Heart right ventricle (tissue), 16 donors: ENCODE measurements around the gene CAPN5. TPM values are rescaled to one million over a fixed set of nuclear protein-coding genes. Genes with fewer than 3 reads are reported as not detected.
"Not testable (repeated sequence)": the region's sequence is repeated elsewhere in the genome, so short reads cannot be mapped to it uniquely, and the experiment has no call there.

Experiments used
- ATAC-seq, 8 donors: fragments of 200-7000 bp; cut with Tn5 transposase; one replicate each; pipeline ENCODE4 v1.9.1; 2020; ENCODE audit warnings: mild to moderate bottlenecking in 8 of 8, moderate library complexity in 8 of 8, moderate number of reproducible peaks in 1 of 8
- DNase-seq, 2 donors: peaks; one replicate each; pipeline ENCODE4 v3.0.0-alpha.2; 2020
- H3K27ac ChIP-seq, 10 donors: fragments of 200-600 bp; sonication (generic) in 2 of 10; one replicate each; pipeline versions ENCODE4 v1.5.0 to v1.8.0; 2020 to 2022; ENCODE audit warnings: mild to moderate bottlenecking in 3 of 10
- H3K27me3 ChIP-seq, 7 donors: fragments of 200-600 bp; one replicate each; pipeline ENCODE4 v1.8.0; 2021 to 2022; ENCODE audit warnings: mild to moderate bottlenecking in 2 of 7
- H3K36me3 ChIP-seq, 9 donors: fragments of 200-600 bp; sonication (generic) in 1 of 9; one replicate each; pipeline versions ENCODE4 v1.5.0 to v1.8.0; 2020 to 2022; ENCODE audit warnings: mild to moderate bottlenecking in 2 of 9
- H3K4me1 ChIP-seq, 9 donors: fragments of 200-600 bp; sonication (generic) in 1 of 9; one replicate each; pipeline versions ENCODE4 v1.5.0 to v1.8.0; 2020 to 2022; ENCODE audit warnings: mild to moderate bottlenecking in 4 of 9
- H3K4me3 ChIP-seq, 10 donors: fragments of 200-600 bp; sonication (generic) in 2 of 10; one replicate each; pipeline versions ENCODE4 v1.5.0 to v1.8.0; 2020 to 2022; ENCODE audit warnings: mild to moderate bottlenecking in 7 of 10, moderate library complexity in 2 of 10
- H3K9me3 ChIP-seq, 11 donors: fragments of 200-600 bp in 10 of 11; sonication (generic) in 2 of 11; one replicate each; pipeline versions ENCODE4 v1.5.0 to v1.8.0; 2013 to 2022; ENCODE audit warnings: mild to moderate bottlenecking in 2 of 11, control low read depth in 1 of 11, moderate library complexity in 1 of 11
- WGBS, 2 donors: extraction: QIAGEN DNeasy Blood & Tissue Kit; methylation state at CpG; one replicate each; pipeline ENCODE4 v1.1.7; 2013; ENCODE audit warnings: inconsistent platforms in 1 of 2; 5-methylcytosine and 5-hydroxymethylcytosine counted together
- intact Hi-C, 10 donors: fragments of 100-400 bp; cut with DNase I; formaldehyde crosslinking; loops; one replicate each; pipeline versions ENCODE4 v1.11.1 to v1.14.2; 2022
- long read RNA-seq, 3 donors: library from polyadenylated mRNA; unstranded; transcript quantifications; one replicate each; pipeline ENCODE4 v2.0.0, GENCODE V29; 2020 to 2021
- polyA plus RNA-seq, 2 donors: library from polyadenylated mRNA; stranded (reverse); fragments of 200-250 nt; gene quantifications; one replicate each; pipeline ENCODE4 v1.2.3, GENCODE V29; 2013
- total RNA-seq, 10 donors: library from RNA; stranded (reverse); fragmentation: NEBNext Ultra II Directional in 3 of 10; extraction: Animal tissue kit (Norgen Biotek cat#: 25700) in 3 of 10; gene quantifications; one replicate each; pipeline versions ENCODE4 v1.2.1 to v1.2.4, GENCODE V29; 2021 to 2023
- TF ChIP-seq, protein P1 (sequence below), 9 donors: fragments of 200-600 bp; sonication (generic) in 2 of 9; IDR thresholded peaks; one replicate each; pipeline versions ENCODE4 v1.5.0 to v1.8.0; 2021 to 2022; ENCODE audit warnings: antibody characterized with exemption in 9 of 9, mild to moderate bottlenecking in 5 of 9, moderate library complexity in 1 of 9
- donor health status: Arrhythmogenic right ventricular cardiomyopathy.
- donor health status: ischemic (EF 13 %, LVEDD 7.1; RV severe dilation, severe dysfunction).
- donor health status: healthy with polysubstance abuse.
- donor health status: DM: no; HTN: yes; CAD: no.
- donor health status: DM: no; HTN: no; CAD: no.
- donor health status: ischemic (EF 25% LVEDD 6.9; RV normal size, moderate dysfunction).
- donor health status: ischemic (EF 25% LVEDD 5.7; RV mildly dilated, moderate dysfunction).
- donor health status: healthy.
- donor health status: DM: yes; HTN: yes; CAD: no.
- donor health status: Ischemic cardiomyopathy.
- donor health status: ischemic (EF 35%, LVEDD 5.7; RV mildly dilated, moderate dysfunction).
- donor health status: nonischemic (EF 11% LVEDD 7.7; RV severe dilation, severe dysfunction).
- donor health status: DM: yes; HTN: yes; CAD: no.
- donor health status: PGD.
- donor health status: ischemic (EF 29% LVEDD 5.4; RV normal size, mild dysfunction).
- donor health status: nonischemic (EF 23%, LVEDD 6.1; RV moderate dilation, normal function).

The CAPN5 gene
- total RNA-seq (1 to 10 TPM; 1.8 to 3.6 (median 2.7) TPM), polyA plus RNA-seq (1 to 10 TPM; 2.0 to 2.5 TPM)
- long read RNA-seq, donor 1, partial matches to known transcripts: 0 of 1 reads
- long read RNA-seq, donor 1, other reads (novel, unspliced or antisense): 1 of 1 reads
- long read RNA-seq, donor 2: 0 reads
- long read RNA-seq, donor 3, full-length matches to known transcripts: 1 of 4 reads
- long read RNA-seq, donor 3, partial matches to known transcripts: 1 of 4 reads
- long read RNA-seq, donor 3, other reads (novel, unspliced or antisense): 2 of 4 reads

DNA sequence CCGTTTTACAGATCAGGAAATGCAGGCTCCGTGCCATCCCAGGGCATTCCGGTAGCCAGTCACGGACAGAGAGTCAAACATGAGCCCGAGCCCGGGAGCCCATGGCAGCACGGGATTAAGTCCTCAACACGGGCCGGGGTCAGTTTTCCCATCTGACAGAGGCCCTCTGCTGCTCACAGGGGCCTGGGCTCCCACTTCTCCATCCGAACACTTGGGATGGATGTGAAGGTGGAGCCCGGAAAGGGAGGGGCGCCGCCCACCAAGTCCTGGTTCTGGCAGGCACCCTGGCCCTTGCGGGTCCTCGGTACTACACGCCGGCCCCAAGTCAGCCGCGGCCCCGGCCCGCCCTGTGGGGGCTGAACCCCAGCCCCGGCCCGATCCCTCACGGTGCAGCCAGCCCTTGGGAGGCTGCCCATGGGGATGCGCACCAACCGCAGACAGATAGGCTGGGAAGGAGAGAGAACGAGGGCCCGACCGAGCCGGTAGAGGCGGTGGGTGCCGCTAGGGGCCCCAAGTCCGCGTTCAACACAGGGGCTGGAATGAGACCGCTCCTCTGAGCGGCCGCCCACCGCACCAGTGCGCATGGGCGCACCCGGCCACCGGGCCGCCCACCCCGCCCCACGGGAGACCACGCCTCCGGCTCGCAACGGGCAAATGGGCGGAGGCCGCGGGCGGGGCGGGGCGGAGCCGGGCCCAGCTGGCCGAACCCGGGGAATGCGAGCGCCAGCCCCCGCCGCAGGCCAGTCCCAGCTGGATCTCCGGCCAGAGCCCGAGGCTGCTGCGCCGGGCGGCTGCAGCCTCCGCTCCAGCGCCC lies at the start of gene CAPN5:
CAPN5 (plus strand) TSS at position 743 of the 814 bp plus-strand sequence. CDS start 17,916 bp downstream, outside the sequence.
- WGBS, 2 donors: 0 to 1% methylated on average over 60 to 69 of the region's 69 CpGs

DNA sequence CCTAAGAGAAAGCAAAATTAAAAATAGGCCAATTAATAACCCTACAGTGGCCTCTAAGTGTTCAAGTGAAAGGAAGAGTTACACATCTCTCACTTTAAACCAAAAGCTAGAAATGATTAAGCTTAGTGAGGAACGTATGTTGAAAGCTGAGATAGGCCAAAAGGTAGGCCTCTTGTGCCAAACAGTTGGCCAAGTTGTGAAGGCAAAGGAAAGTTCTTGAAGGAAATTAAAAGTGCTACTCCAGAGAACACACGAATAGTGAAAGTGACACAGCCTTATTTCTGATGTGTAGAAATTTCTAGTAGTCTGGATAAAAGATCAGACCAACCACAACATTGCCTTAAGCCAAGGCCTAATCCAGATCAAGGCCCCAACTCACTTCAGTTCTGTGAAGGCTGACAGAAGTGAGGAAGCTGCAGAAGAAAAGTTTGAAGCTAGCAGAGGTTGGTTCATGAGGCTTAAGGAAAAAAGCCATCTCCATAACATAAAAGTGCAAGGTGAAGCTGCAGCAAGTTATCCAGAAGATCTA lies 48.3 kb upstream of the CAPN5 start:
- H3K36me3 ChIP-seq: peaks cover 0 to 63% (median 0%) of the 10 kb centered on the region in 9 donors
- H3K4me3 ChIP-seq, DNase-seq, H3K27me3 ChIP-seq, H3K4me1 ChIP-seq, intact Hi-C loops, ATAC-seq, H3K27ac ChIP-seq, H3K9me3 ChIP-seq: not testable (repeated sequence)
- WGBS, 2 donors: 98 to 99% methylated on average over 2 of the region's 2 CpGs

More for the DNA sequence above, at the start of gene CAPN5:
- TF ChIP-seq, protein P1, sequence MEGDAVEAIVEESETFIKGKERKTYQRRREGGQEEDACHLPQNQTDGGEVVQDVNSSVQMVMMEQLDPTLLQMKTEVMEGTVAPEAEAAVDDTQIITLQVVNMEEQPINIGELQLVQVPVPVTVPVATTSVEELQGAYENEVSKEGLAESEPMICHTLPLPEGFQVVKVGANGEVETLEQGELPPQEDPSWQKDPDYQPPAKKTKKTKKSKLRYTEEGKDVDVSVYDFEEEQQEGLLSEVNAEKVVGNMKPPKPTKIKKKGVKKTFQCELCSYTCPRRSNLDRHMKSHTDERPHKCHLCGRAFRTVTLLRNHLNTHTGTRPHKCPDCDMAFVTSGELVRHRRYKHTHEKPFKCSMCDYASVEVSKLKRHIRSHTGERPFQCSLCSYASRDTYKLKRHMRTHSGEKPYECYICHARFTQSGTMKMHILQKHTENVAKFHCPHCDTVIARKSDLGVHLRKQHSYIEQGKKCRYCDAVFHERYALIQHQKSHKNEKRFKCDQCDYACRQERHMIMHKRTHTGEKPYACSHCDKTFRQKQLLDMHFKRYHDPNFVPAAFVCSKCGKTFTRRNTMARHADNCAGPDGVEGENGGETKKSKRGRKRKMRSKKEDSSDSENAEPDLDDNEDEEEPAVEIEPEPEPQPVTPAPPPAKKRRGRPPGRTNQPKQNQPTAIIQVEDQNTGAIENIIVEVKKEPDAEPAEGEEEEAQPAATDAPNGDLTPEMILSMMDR (IDR thresholded peaks at IDR 0.05): peak in 7 of 9 donors; percentile 7 to 49 (median 31)
- DNase-seq: peak; percentile 92 to 95
- peak; percentile 97 to 98 (median 97) for ATAC-seq
- intact Hi-C loops: loop anchor here in 1 of 10 donors (1.0 kb wide), 1 partner anchor 25 kb away; no protein-coding TSS in a partner anchor
- Histone ChIP-seq H3K36me3 (no peaks in the 10 kb centered on the region), H3K27ac (peak within 1 kb of the TSS; percentile 24 to 93 (median 88)), H3K27me3 (no peaks in the 10 kb centered on the region), H3K4me3 (peak within 1 kb of the TSS; percentile 44 to 90 (median 68)), H3K9me3 (peaks cover 0 to 6% (median 0%) of the 10 kb centered on the region in 11 donors), H3K4me1 (peaks cover 0 to 20% (median 10%) of the 10 kb centered on the region in 9 donors)

DNA sequence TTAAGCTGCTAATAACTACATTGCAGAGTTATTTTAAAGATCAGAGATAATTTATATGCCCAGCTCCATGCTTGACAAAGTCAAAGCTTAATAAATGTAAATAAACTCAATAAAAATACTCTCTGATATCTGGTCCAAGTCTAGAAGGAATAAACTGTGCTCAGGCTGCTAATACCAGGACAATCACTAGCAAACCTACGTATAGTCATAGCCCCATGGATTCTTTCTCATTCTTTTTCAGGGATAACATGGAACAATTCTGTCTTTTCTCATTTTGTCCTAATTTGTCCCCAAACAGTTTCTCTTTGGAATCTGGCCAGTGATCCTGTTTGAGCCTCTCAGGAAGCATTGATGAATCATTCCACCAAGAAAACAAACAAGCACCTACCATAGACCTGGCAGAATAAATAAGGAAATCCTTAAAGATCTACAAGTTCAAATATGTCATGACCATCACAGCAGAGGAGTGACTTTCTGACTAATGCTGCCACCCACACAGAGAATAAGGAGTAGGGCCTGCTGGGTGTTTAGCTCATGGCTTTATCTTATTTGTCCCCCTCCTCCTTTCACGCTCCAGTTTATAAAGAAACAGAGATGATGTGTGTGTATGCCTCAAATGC lies 46.7 kb upstream of the CAPN5 start:
- TF ChIP-seq, protein P1 (IDR thresholded peaks at IDR 0.05): no peak
- Histone ChIP-seq H3K27ac (no peak overlapping the region), H3K4me3 (no peak overlapping the region), H3K4me1 (no peaks in the 10 kb centered on the region), H3K36me3 (peaks cover 0 to 56% (median 0%) of the 10 kb centered on the region in 9 donors), H3K9me3 (no peaks in the 10 kb centered on the region), H3K27me3 (no peaks in the 10 kb centered on the region)
- ATAC-seq: no peak
- DNase-seq: no peak
- intact Hi-C loops: no loop called here
- 82 to 89% methylated on average over 2 of the region's 2 CpGs for WGBS, 2 donors

DNA sequence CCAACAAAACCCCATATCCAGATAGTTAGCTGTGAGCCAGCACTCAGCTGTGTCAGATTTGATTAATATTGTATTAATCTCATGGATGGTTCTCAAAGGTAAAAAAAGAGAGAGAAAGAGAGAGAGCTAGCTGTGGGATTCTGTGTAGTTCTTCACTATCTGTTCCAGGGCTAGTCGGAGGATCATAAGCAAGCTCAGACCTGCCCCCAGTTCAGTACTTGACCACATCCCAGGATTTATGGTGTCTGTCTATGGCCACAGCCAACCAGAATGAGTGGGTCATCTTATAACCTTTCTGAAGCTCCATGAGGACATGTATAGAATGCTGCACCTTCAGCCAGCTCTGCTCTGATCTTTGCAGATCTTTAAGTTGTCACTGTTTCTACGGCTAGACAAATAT lies 46.0 kb upstream of the CAPN5 start:
- peaks cover 0 to 56% (median 0%) of the 10 kb centered on the region in 9 donors for H3K36me3 ChIP-seq
- ATAC-seq (no peak), DNase-seq (no peak)
- H3K27me3 ChIP-seq: no peaks in the 10 kb centered on the region
- intact Hi-C loops: no loop called here
- H3K4me1 ChIP-seq: no peaks in the 10 kb centered on the region
- TF ChIP-seq, protein P1 (IDR thresholded peaks at IDR 0.05): no peak
- no peak overlapping the region for H3K4me3 ChIP-seq
- H3K9me3 ChIP-seq: no peaks in the 10 kb centered on the region
- 88 to 98% methylated on average over 2 of the region's 2 CpGs for WGBS, 2 donors
- H3K27ac ChIP-seq: no peak overlapping the region
